NB4 (cell line): Measurements from ENCODE around the gene SAMD10.

Experiments used
- DNase-seq: peaks from one replicate; pipeline ENCODE4 v3.0.0; 2010; ENCODE audit warnings: low read depth
- H3K4me3 ChIP-seq: one replicate; pipeline ENCODE4 v1.5.1; 2011; ENCODE audit warnings: mild to moderate bottlenecking, low read depth, low read length, moderate library complexity
- MYC ChIP-seq: IDR thresholded peaks from 2 replicates; pipeline ENCODE4 v1.6.1; 2011; ENCODE audit warnings: low read depth, low read length
- POLR2A ChIP-seq: IDR thresholded peaks from 2 replicates; pipeline ENCODE4 v1.6.1; 2011; ENCODE audit warnings: mild to moderate bottlenecking; ENCODE audit not compliant: insufficient read length; ENCODE audit errors: extremely low read depth
- TF ChIP-seq, protein P1 (sequence below): IDR thresholded peaks from one replicate; pipeline ENCODE4 v1.5.1; 2012; ENCODE audit warnings: low read depth, low read length
- TF ChIP-seq, protein P2 (sequence below): IDR thresholded peaks from 2 replicates; pipeline ENCODE4 v1.6.1; 2011; ENCODE audit warnings: low read depth, low read length

Gene SAMD10

DNA sequence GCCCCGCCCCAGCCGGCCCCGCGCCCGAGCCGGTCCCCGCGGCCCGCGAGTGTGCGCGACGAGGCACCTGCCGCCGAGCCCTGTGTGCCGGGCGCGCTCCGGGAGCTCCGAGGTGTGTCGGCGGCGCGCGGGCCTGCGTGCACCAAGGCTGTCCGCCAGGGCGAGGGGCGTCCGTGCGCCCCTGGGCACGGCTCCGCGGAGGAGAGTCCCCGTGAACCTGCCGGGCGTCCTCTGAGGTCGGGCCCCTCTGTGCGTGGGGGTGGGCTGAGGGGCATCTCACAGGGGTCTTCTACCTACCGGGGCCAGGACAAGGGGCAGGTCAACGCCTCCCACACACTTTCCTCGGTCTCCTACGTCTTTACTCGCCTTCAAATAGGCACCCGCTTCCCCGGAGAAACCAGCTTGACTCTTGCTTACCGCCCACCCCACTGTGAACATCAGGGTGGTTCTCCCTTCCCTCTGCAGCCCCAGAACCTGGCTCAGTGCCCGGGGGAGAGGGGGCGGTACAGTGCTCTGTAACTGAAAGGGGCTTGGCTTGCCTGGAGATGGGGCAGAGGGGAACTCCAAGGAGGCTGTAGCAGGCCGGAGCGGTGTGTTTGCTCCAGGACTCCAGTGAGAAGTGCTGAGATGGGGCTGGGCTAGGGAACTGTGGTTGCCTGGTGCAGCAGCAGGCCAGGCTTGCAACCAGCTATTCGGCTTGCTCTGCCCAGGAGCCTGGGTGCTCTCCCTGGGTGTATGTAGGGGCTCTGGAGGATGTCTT lies at the start of gene SAMD10:
SAMD10 (minus strand) TSS at position 86 of the 760 bp plus-strand sequence. CDS start 175 bp downstream, outside the sequence.
- DNase-seq: peak; percentile 93
- TF ChIP-seq POLR2A (peak; percentile 68), MYC (no peak; the same call in 1 of the 2 replicates)
- TF ChIP-seq, protein P1, sequence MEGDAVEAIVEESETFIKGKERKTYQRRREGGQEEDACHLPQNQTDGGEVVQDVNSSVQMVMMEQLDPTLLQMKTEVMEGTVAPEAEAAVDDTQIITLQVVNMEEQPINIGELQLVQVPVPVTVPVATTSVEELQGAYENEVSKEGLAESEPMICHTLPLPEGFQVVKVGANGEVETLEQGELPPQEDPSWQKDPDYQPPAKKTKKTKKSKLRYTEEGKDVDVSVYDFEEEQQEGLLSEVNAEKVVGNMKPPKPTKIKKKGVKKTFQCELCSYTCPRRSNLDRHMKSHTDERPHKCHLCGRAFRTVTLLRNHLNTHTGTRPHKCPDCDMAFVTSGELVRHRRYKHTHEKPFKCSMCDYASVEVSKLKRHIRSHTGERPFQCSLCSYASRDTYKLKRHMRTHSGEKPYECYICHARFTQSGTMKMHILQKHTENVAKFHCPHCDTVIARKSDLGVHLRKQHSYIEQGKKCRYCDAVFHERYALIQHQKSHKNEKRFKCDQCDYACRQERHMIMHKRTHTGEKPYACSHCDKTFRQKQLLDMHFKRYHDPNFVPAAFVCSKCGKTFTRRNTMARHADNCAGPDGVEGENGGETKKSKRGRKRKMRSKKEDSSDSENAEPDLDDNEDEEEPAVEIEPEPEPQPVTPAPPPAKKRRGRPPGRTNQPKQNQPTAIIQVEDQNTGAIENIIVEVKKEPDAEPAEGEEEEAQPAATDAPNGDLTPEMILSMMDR: no peak
- TF ChIP-seq, protein P2, sequence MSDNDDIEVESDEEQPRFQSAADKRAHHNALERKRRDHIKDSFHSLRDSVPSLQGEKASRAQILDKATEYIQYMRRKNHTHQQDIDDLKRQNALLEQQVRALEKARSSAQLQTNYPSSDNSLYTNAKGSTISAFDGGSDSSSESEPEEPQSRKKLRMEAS: peak; percentile 32; the same call in 1 of the 2 replicates
- H3K4me3 ChIP-seq: peak within 1 kb of the TSS; percentile 99

DNA sequence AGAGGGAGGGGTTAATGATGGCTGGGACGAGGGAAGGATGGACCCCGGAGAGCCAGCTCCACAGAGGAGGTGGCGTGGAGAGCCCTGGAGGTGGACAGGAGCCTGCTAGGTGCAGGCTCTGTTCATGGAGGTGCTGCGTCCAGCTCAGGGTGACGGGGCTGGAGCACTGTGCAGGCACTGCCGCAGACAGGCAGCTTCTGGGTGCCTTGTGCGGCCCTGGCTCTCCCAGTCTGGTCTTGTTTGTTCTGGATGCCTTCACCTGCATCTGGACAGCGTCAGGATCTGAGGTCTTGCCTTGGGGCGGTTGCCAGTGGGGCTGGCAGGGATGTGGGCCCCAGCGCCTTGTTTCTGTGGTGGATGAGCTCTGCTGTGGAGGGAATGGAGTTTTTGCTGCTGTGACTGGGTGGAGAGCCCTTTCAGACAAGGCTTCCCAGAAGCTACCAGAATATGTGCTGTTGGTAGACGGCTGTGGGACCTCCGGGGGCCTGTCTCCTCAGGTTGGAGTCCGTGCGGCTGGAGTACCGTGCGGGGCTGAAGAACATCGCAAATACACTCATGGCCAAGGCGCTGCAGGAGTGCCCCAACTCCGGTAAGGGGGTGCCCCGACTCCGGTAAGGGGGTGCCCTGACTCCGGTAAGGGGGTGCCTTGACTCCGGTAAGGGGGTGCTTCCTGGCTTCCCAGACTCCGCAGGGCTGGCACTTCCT lies 48.7 kb upstream of the SAMD10 start:
- no peak overlapping the region for H3K4me3 ChIP-seq
- DNase-seq: no peak
- TF ChIP-seq, protein P1: no peak
- TF ChIP-seq, protein P2: no peak
- TF ChIP-seq MYC: no peak
- TF ChIP-seq POLR2A: no peak

DNA sequence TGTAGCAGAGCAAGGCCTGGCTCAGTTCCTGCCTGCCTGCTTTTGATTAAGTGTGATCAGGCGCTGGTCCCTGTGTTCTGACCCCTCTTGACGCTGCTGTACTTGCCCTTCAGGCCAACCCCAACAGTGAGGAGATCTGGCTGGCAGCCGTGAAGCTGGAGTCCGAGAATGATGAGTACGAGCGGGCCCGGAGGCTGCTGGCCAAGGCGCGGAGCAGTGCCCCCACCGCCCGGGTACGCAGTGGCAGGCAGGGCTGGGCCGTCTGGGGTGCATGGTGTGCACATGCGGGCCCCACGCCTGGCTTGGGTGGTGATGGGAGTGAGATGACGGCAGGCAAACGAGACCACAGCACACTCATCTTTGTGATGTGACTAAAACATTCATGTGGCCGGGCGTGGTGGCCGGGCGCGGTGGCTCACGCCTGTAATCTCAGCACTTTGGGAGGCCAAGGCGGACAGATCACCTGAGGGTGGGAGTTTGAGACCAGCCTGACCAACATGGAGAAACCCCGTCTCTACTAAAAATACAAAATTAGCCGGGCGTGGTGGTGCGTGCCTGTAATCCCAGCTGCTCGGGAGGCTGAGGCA lies 46.5 kb upstream of the SAMD10 start:
- no peak overlapping the region for H3K4me3 ChIP-seq
- TF ChIP-seq, protein P2: no peak
- no peak for TF ChIP-seq POLR2A
- TF ChIP-seq MYC: no peak
- TF ChIP-seq, protein P1: no peak
- DNase-seq: no peak

DNA sequence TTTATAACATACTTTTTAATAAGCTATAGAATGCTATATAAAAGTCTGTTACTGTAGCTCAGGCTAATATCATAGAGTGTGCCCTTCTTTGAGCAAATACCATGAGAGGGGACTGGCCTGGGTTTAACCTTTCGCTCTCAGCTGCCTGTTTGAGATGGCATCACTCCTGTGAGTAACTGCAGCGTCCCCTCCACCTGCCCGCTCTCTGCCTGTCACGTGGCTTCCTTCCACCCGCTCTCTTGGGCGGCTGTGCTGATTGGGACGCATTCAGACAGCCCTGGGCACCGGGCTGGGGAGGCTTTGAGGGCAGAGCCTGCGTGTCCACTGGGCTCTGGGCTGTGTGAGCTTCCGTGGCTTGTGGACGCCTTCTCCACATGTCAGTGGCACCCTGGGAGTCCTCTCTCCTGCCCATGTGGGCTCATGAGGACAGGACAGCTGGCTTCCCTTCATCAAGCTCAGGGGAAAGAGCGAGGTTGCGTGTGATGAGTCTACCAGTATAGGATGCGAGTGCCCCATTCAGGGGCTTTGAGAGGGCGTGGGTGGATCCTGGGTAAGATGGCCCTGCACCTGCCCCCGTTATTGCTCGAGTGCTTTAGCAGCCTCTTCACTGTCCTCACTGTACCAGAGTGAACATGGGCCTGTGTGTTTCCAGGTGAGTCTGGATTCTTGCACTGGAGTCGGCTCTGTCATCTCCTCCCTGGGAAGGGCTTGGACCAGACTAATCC lies 45.8 kb upstream of the SAMD10 start:
- no peak for DNase-seq
- no peak for TF ChIP-seq MYC
- TF ChIP-seq, protein P1: no peak
- TF ChIP-seq POLR2A: no peak
- TF ChIP-seq, protein P2: no peak
- H3K4me3 ChIP-seq: no peak overlapping the region

DNA sequence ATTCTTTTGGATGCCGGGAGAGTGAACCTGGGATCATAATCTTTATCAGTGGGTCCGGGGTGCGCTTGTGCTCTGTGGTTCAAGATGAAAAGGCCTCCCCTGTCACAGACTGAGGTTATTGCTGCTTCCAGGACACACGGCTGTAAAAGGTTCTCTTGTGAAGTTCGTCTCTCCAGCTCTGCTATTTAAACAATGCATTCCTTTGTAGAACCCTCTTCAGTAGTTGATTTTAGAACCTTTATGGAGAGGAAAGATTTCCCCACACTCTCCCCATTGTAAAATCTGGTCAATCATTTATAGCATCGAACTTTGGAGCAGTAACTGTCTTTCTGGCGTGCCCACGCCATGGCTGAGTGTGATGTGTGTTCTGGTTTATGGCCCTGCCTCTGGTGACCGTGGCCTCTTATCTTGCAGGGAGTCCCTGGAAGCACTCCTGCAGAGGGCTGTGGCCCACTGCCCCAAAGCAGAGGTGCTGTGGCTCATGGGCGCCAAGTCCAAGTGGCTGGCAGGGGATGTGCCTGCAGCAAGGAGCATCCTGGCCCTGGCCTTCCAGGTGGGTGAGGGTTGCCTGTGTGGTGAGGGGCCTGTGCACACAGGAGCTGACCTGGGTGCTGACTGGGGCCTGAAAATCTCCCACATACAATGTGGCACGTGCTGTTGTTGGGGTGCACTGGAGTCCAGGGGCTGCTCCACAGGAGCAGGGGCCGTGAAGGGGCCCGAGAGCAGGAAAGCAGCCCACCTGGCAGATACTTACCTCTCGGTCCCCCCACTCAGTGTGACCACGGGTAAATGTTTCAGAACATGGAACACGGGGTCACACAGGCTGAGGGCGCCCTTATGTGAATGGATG lies 44.9 kb upstream of the SAMD10 start:
- TF ChIP-seq MYC: no peak
- TF ChIP-seq, protein P2: no peak
- TF ChIP-seq, protein P1: no peak
- no peak for TF ChIP-seq POLR2A
- H3K4me3 ChIP-seq: no peak overlapping the region
- no peak for DNase-seq
